Heart left ventricle (tissue), 13 donors: Measurements from ENCODE around the gene SPTAN1.

ENCODE experiments used
- CTCF ChIP-seq, 12 donors: fragments of 200-600 bp; sonication (generic) in 4 of 12; IDR thresholded peaks; one replicate each; pipeline versions ENCODE4 v1.5.0 to v1.8.0; 2018 to 2022; ENCODE audit warnings: antibody characterized with exemption in 12 of 12, mild to moderate bottlenecking in 5 of 12
- POLR2A ChIP-seq, 2 donors: fragments of 450-650 bp; IDR thresholded peaks; one replicate each; pipeline ENCODE4 v1.6.1; 2017; ENCODE audit warnings: antibody characterized with exemption in 2 of 2, mild to moderate bottlenecking in 2 of 2, moderate library complexity in 2 of 2
- donor health status: ischemic (EF 13 %, LVEDD 7.1; RV severe dilation, severe dysfunction).
- donor health status: DM: no; HTN: yes; CAD: no.
- donor health status: DM: no; HTN: no; CAD: no.
- donor health status: ischemic (EF 25% LVEDD 6.9; RV normal size, moderate dysfunction).
- donor health status: ischemic (EF 25% LVEDD 5.7; RV mildly dilated, moderate dysfunction).
- donor health status: ischemic (EF 35%, LVEDD 5.7; RV mildly dilated, moderate dysfunction).
- donor health status: nonischemic (EF 11% LVEDD 7.7; RV severe dilation, severe dysfunction).
- donor health status: DM: yes; HTN: yes; CAD: no.
- donor health status: PGD.
- donor health status: ischemic (EF 29% LVEDD 5.4; RV normal size, mild dysfunction).
- donor health status: nonischemic (EF 23%, LVEDD 6.1; RV moderate dilation, normal function).

- TF ChIP-seq CTCF (IDR thresholded peaks at IDR 0.05) (no peak), POLR2A (IDR thresholded peaks at IDR 0.05) (no peak)
These were observed 2.2 kb upstream of the SPTAN1 start for GRCh38 chr9:128550226-128550625.
